Effector memory CD8-positive, alpha-beta T cell (primary cell): Measurements from ENCODE around the gene TEKT5.
"Not testable (repeated sequence)": the region's sequence is repeated elsewhere in the genome, so short reads cannot be mapped to it uniquely, and the experiment has no call there.

Experiments used
- ATAC-seq: fragments of 150-1000 bp; cut with Tn5 transposase; replicated peaks from 2 replicates; pipeline ENCODE4 v1.10.0; 2021; ENCODE audit warnings: mild to moderate bottlenecking, moderate library complexity
- DNase-seq, 3 experiments: peaks; one replicate each; pipeline ENCODE4 v3.0.0; 2021
- H3K27ac Mint-ChIP-seq, 2 donors: one replicate each; pipeline ENCODE4 v1.8.0; 2022; ENCODE audit warnings: mild to moderate bottlenecking in 2 of 2, mixed read lengths in 2 of 2, moderate library complexity in 2 of 2
- H3K27me3 Mint-ChIP-seq, 2 donors: one replicate each; pipeline ENCODE4 v1.8.0; 2022; ENCODE audit warnings: mixed read lengths in 2 of 2
- H3K36me3 Mint-ChIP-seq: one replicate; pipeline ENCODE4 v1.8.0; 2022; ENCODE audit warnings: mild to moderate bottlenecking, moderate library complexity, mixed read lengths; ENCODE audit not compliant: insufficient read depth
- H3K4me1 Mint-ChIP-seq, 2 donors: one replicate each; pipeline ENCODE4 v1.8.0; 2022; ENCODE audit warnings: low read depth in 2 of 2, mixed read lengths in 2 of 2
- H3K4me3 Mint-ChIP-seq, 2 donors: one replicate each; pipeline ENCODE4 v1.8.0; 2022; ENCODE audit warnings: mild to moderate bottlenecking in 2 of 2, mixed read lengths in 2 of 2, moderate library complexity in 2 of 2
- H3K9me3 Mint-ChIP-seq, 2 donors: one replicate each; pipeline ENCODE4 v1.8.0; 2022; ENCODE audit warnings: mixed read lengths in 2 of 2

The TEKT5 gene

DNA sequence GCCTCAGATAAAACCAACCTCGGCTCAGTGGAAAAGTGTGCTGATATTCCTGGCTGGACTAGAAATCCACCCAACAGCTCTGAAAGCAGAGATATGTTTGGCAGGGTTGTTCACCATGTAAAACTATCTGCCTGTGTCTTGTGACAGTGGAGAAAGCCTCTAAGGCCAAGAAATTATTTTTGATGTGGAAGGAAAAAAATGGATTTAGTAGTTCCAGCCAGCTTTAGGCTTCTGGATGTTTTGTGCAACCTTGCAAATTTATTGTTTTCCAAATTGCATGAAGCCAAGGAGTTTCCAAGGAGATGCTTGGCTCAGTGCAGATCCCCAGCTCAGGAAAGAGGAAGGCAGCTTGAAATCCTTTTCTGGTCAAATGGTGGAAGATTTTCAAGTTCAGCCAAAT lies 31.6 kb downstream of the TEKT5 start:
- Mint-ChIP-seq H3K27me3 (peaks cover 38 to 50% of the 10 kb centered on the region in 2 donors), H3K27ac (no peak overlapping the region), H3K4me3 (no peak overlapping the region), H3K9me3 (no peaks in the 10 kb centered on the region), H3K36me3 (no peaks in the 10 kb centered on the region), H3K4me1 (peaks cover 0 to 2% of the 10 kb centered on the region in 2 donors)
- ATAC-seq (no peak), DNase-seq (no peak)

DNA sequence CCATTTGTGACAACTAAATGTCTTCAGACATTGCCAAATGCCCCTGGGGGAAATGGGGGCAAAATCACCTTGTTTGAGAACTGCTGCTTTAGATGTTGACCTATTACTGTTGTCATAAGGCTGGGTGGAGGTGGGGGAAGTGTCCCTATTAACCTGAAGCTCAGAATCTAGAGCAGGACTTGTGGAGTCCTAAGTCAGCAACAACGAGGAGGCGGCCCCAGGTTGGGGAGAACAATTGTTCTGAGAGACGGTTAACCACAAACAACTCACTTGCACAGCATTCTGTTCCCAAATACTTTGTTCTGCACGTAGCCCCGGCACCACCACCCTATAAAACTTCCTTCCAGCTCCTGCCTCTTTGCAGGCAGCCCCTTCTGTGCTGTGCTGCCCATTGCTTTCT lies 32.5 kb downstream of the TEKT5 start:
- peaks cover 39 to 57% of the 10 kb centered on the region in 2 donors for H3K27me3 Mint-ChIP-seq
- no peaks in the 10 kb centered on the region for H3K9me3 Mint-ChIP-seq
- H3K27ac Mint-ChIP-seq = no peak overlapping the region
- H3K4me3 Mint-ChIP-seq = no peak overlapping the region
- peaks cover 0 to 2% of the 10 kb centered on the region in 2 donors for H3K4me1 Mint-ChIP-seq
- no peak for ATAC-seq
- no peaks in the 10 kb centered on the region for H3K36me3 Mint-ChIP-seq
- DNase-seq = no peak

DNA sequence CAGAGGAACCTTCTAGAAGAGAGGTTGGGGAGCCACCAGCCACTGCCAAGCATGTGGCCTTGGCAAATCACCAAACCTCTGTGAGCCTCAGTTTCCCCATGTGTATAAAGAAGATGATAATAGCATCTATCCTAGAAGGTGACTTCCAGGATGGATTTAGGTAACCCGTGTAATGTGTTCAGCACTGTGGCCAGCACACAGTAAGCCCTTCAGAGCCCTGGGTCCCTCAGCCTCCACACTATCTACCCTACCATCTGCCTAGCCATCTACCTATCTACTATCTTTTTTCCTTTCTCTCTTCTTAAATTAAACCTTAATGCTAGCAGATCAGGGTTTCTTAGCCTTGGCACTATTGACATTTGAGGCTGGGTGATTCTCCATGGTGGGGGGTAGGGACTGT lies 33.0 kb downstream of the TEKT5 start:
- H3K36me3 Mint-ChIP-seq = no peaks in the 10 kb centered on the region
- H3K27ac Mint-ChIP-seq = no peak overlapping the region
- DNase-seq (no peak), ATAC-seq (no peak)
- no peaks in the 10 kb centered on the region for H3K9me3 Mint-ChIP-seq
- H3K4me3 Mint-ChIP-seq = no peak overlapping the region
- H3K4me1 Mint-ChIP-seq = peaks cover 0 to 2% of the 10 kb centered on the region in 2 donors
- peaks cover 36 to 57% of the 10 kb centered on the region in 2 donors for H3K27me3 Mint-ChIP-seq

DNA sequence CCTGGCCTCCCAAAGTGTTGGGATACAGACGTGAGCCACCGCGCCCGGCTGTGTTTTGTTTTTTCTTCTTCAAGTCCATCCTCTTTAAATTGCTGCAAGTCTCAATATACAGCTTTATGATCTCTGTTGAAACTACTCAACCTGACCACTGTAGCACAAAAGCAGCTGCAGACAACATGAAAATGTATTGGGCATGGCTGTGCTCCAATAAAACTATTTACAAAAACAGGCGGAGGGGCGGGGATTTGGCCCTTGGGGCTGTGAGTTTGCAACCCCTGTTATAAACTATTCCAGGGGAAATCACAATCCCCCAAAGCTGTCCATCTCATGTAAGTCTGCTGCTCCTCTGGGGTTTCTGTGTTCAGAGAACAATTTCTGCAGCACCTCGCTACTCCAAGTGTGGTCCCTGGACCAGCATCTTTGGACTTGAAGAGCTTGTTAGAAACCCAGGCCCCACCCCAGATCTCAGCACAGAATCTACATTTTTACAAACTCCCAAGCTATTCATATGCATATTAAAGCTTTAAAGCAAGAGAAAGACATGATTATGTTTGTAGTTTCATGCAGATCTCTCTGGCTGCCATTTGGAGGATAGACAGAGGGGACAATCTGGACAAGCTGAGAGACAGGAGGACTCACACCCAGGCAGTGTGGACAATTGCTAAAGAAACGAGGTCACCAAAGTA lies 33.6 kb downstream of the TEKT5 start:
- DNase-seq (no peak), ATAC-seq (no peak)
- no peak overlapping the region for H3K4me3 Mint-ChIP-seq
- peaks cover 32 to 54% of the 10 kb centered on the region in 2 donors for H3K27me3 Mint-ChIP-seq
- H3K27ac Mint-ChIP-seq = no peak overlapping the region
- H3K9me3 Mint-ChIP-seq = no peaks in the 10 kb centered on the region
- peaks cover 0 to 2% of the 10 kb centered on the region in 2 donors for H3K4me1 Mint-ChIP-seq
- H3K36me3 Mint-ChIP-seq = no peaks in the 10 kb centered on the region

DNA sequence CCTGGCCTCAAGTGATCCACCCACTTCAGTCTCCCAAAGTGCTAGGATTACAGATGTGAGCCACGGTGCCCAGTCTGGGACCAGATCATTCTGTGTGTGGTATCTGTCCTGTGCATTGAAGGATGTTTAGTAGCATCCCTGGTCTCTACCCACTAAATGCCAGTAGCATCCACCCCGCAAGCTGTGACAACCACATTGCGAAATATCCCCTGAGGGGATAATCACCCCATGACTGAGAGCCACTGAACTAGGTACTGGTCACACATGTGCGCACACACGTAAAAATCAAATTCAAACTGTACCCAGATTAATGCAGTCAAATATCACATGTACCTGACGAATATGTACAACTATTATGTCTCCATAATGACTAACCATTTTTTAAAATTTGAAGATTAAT lies 35.8 kb downstream of the TEKT5 start:
- no peak for DNase-seq
- H3K27ac Mint-ChIP-seq = no peak overlapping the region

DNA sequence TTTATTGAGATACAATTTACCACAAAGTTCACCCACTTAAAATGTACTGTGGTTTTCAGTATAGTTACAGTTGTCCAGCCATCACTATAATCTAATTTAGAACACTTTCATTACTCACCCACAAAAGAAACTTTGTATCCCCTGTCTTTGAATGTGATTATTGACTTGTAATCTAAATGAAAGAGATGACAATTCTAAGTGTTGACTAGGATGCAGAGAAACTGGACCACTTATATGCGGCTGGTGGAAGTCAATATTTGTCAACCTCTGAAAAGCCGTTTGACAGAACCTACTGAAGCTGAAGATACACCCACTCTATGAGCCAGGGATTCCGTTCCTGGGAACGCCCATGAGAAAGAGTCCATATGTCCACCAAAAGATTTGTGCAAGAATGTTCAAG lies 36.8 kb downstream of the TEKT5 start:
- ATAC-seq = no peak
- Mint-ChIP-seq H3K9me3 (no peaks in the 10 kb centered on the region), H3K4me1 (peaks cover 0 to 2% of the 10 kb centered on the region in 2 donors), H3K27me3 (peaks cover 24 to 34% of the 10 kb centered on the region in 2 donors), H3K4me3 (no peak overlapping the region), H3K36me3 (no peaks in the 10 kb centered on the region), H3K27ac (no peak overlapping the region)
- no peak for DNase-seq

More for the DNA sequence above, 35.8 kb downstream of the TEKT5 start:
- peaks cover 26 to 36% of the 10 kb centered on the region in 2 donors for H3K27me3 Mint-ChIP-seq
- H3K9me3 Mint-ChIP-seq = no peaks in the 10 kb centered on the region
- H3K4me1 Mint-ChIP-seq = peaks cover 0 to 2% of the 10 kb centered on the region in 2 donors
- no peaks in the 10 kb centered on the region for H3K36me3 Mint-ChIP-seq
- no peak overlapping the region for H3K4me3 Mint-ChIP-seq
- no peak for ATAC-seq

DNA sequence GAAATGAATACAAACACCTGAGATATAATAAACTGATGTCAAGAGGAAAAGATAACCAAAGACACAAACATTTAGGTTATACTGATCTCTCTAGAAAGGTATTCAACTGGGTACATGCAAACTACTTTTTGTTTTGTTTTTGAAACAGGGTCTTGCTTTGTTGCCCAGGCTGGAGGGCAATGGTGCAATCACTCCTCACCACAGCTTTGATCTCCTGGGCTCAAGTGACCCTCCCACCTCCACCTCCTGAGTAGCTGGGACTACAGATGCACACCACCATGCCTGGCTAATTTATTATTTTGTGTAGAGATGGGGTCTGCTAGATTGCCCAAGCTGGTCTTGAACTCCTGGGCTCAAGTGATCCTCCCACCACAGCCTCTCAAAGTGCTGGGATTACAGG lies 38.1 kb downstream of the TEKT5 start:
- Mint-ChIP-seq H3K4me1 (no peaks in the 10 kb centered on the region), H3K9me3 (no peaks in the 10 kb centered on the region), H3K27me3 (peaks cover 12 to 22% of the 10 kb centered on the region in 2 donors), H3K4me3 (no peak overlapping the region), H3K27ac (no peak overlapping the region), H3K36me3 (no peaks in the 10 kb centered on the region)
- ATAC-seq (no peak), DNase-seq (no peak)

DNA sequence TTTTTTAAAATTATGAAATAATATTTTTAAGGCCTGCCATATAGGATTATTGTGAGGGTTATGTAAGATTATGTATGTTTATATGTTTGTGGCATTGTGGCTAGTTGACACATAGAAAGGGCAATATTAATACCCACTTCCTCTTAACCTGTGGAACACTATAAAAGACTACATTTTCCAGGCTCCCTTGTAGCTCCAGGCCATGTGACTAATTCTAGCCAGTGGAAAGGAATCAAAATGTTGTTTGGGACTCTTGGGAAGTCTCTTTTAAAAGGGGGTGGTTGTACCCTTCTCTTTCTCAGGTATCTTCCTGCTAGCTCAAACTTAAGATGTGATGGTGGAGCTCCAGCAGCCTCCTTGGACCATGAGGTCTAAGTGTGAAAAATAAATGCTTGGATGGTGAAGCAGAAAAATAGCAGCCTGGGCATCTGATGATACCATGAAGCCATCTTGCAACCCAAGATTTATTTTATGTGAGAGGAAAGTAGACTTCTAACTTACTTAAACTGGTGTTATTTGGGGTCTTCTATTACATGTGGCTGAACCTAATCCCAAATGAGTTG lies 39.2 kb downstream of the TEKT5 start:
- H3K27ac Mint-ChIP-seq = no peak overlapping the region
- no peak for ATAC-seq
- no peaks in the 10 kb centered on the region for H3K36me3 Mint-ChIP-seq
- H3K4me1 Mint-ChIP-seq = no peaks in the 10 kb centered on the region
- no peak for DNase-seq
- H3K9me3 Mint-ChIP-seq = no peaks in the 10 kb centered on the region
- no peak overlapping the region for H3K4me3 Mint-ChIP-seq
- H3K27me3 Mint-ChIP-seq = peaks cover 12 to 13% of the 10 kb centered on the region in 2 donors

DNA sequence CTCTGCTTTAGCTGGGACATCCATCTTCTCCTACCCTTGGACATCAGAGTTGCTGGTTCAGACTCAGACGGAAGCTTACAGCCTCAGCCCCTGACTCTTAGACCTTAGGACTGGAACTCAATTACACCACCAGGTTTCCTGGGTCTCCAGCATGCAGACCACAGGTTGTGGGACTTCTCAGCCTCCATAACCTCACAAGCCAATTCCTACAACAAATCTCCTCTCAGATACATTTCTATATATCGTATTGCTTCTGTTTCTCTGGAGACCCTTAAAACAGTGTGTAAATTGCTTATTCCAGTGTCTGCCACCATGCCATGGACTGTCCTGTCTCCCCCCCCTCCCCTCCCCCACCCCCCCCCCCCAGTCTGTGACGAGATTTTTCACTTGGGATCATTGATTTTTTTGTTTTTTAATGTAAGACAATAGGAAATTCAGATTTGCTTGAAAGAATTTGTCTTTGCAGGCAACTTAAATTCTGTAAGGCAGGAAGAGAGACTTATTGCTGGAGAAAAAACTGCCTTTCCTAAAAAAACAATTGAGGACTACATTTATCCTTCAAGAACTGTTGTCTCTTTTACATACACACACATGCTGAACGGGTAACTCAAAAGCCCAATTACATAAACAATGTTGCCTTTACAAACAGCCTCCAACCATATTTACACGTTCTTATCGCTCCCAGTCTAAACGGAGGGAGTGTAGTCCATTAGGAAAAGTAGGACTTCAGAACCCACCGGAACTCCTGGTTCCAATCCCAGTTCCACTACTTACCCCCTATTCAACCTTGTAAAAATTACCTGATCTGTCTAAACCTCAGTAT lies 39.9 kb downstream of the TEKT5 start:
- Mint-ChIP-seq H3K4me1 (no peaks in the 10 kb centered on the region), H3K27me3 (peaks cover 11 to 13% of the 10 kb centered on the region in 2 donors), H3K36me3 (no peaks in the 10 kb centered on the region), H3K4me3 (no peak overlapping the region), H3K27ac (no peak overlapping the region), H3K9me3 (no peaks in the 10 kb centered on the region)
- no peak for ATAC-seq
- DNase-seq = no peak

DNA sequence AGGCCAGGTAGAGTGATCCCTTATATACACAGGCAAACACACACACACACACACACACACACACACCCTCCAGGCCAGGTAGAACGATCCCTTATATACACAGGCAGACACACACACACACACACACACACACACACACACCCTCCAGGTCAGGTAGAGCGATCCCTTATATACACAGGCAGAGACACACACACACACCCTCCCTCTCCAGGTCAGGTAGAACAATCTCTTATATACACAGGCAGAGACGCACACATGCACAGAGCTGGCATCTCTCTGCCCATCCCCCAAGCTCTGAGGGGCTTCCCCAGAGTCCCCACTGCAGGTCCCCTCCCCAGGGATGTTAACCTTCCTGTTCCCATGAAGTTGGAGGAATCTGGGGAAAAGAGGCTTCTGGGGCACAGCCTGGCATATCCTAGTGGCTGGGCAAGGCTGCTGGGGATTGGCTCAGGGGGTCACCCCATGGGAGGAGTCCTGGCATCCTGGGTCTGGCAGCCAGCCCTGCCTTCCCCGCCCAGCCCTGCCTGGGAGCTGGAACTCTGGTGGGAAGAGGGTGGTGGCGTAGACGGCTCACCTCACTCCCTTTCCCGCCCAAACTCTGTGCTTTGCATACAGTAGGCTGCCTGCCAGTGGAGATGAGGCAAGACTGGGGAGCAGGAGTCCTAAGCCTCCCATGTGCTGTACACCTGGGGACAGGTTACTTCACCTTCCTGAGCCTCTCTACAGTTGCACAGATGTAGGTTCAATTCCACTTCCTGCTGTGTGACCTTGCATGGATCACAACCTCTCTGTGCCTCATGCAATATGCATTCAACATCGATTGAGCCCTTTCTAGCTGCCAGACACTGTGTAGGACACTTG lies 41.8 kb downstream of the TEKT5 start:
- ATAC-seq = no peak

DNA sequence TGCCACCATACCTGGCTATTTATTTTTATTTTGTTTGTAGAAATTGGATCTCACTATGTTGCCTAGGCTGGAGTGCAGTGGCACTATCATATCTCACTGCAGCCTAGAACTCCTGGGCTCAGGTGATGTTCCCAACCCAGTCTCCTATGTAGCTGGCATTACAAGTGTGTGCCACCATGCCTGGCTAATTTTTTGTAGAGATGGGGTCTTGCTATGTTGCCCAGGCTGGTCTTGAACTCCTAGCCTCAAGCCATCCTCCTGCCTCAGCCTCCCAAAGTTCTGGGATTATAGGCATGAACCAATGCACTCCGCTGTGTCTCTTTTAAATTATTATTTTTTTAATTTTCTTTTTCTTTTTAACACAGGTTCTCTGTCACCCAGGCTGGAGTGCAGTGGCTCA lies 45.6 kb downstream of the TEKT5 start:
- not testable (repeated sequence) for H3K36me3 Mint-ChIP-seq, H3K27ac Mint-ChIP-seq, H3K4me1 Mint-ChIP-seq, H3K9me3 Mint-ChIP-seq, DNase-seq, H3K4me3 Mint-ChIP-seq, ATAC-seq
- peaks cover 0 to 14% of the 10 kb centered on the region in 2 donors for H3K27me3 Mint-ChIP-seq

More for the DNA sequence above, 41.8 kb downstream of the TEKT5 start:
- H3K4me3 Mint-ChIP-seq = no peak overlapping the region
- no peak for DNase-seq
- H3K9me3 Mint-ChIP-seq = no peaks in the 10 kb centered on the region
- peaks cover 3 to 11% of the 10 kb centered on the region in 2 donors for H3K27me3 Mint-ChIP-seq
- H3K4me1 Mint-ChIP-seq = no peaks in the 10 kb centered on the region
- no peak overlapping the region for H3K27ac Mint-ChIP-seq
- H3K36me3 Mint-ChIP-seq = no peaks in the 10 kb centered on the region

DNA sequence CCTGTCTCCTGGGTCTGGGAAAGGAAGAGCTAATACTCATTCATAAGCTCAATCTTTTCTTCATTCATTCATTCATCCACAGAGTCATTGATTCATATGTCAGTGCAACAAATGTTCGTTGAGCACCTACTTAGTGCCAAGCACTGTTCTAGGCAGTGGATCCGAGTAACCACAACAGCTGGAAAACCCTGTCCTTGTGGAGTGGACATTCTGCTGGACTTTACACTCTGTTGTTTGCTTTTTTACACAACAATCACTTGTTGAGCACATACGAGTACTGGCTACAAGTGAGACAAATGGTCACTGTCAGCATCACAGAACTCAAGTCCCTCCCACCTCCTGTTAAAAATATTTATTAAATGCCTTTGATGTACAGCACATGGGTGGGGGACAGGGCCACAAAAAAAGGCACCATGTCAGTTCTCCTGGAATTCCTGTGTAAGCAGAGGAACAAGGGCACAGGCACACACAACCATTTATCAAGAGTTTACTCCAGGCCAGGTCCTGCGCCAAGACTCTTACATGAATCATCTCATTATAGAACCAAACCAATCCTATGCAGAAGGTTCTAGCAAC lies 46.9 kb downstream of the TEKT5 start:
- Mint-ChIP-seq H3K4me3 (no peak overlapping the region), H3K27me3 (peaks cover 3 to 11% of the 10 kb centered on the region in 2 donors), H3K4me1 (no peaks in the 10 kb centered on the region), H3K36me3 (no peaks in the 10 kb centered on the region), H3K27ac (no peak overlapping the region), H3K9me3 (no peaks in the 10 kb centered on the region)
- DNase-seq (no peak), ATAC-seq (no peak)

DNA sequence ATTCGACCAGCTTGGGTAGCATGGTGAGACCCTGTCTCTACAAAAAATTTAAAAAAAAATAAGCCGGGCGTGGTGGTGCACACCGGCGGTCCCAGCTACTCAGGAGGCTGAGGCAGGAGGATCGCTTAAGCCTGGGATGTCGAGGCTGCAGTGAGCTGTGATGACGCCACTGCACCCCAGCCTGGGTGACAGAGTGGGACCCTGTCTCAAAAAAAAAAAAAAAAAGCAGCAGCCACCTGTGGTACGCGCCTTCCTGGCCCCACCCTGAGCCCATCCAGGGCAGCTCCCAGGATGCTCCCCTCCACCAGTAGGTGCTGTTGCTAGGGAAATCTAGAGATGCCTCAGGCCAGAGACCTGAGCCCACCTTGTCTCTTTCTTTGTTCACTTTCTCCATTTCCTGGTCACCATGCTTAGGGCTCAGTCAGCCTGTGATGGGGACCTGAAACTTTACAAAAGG lies 47.4 kb downstream of the TEKT5 start:
- Mint-ChIP-seq H3K4me3 (no peak overlapping the region), H3K4me1 (no peaks in the 10 kb centered on the region), H3K27ac (no peak overlapping the region), H3K27me3 (peaks cover 8 to 17% of the 10 kb centered on the region in 2 donors), H3K36me3 (no peaks in the 10 kb centered on the region), H3K9me3 (no peaks in the 10 kb centered on the region)
- no peak for DNase-seq
- ATAC-seq = no peak
